GM12891 (cell line): Measurements from ENCODE around the gene IRF5.

ENCODE experiments used
- PAX5 ChIP-seq: IDR thresholded peaks from 2 replicates; pipeline ENCODE4 v1.6.1; 2011; ENCODE audit warnings: low read length, moderate library complexity, mild to moderate bottlenecking; ENCODE audit not compliant: insufficient read depth, severe bottlenecking
- POLR2A ChIP-seq: IDR thresholded peaks from 2 replicates; pipeline ENCODE4 v1.6.1; 2011; ENCODE audit warnings: low read depth, low read length, control low read depth
- POLR2AphosphoS5 ChIP-seq: IDR thresholded peaks from 2 replicates; pipeline ENCODE4 v1.6.1; 2011; ENCODE audit warnings: low read depth, low read length, control low read depth
- POU2F2 ChIP-seq: IDR thresholded peaks from 2 replicates; pipeline ENCODE4 v1.6.1; 2011; ENCODE audit warnings: low read depth, mild to moderate bottlenecking, control low read depth, low read length, moderate library complexity

- TF ChIP-seq POLR2A (no peak), POU2F2 (no peak), POLR2AphosphoS5 (no peak), PAX5 (no peak)
These were observed 33.9 kb upstream of the IRF5 start for GRCh38 chr7:128903621-128904361.
